HT-29 (cell line): ENCODE results near the gene PGRMC1. TPM values are rescaled to one million over a fixed set of nuclear protein-coding genes. Genes with fewer than 3 reads are reported as not detected.

ENCODE experiments used
- total RNA-seq: library from RNA; depleted of rRNA; stranded (reverse); fragments of >200 nt; shearing (Covaris generic); gene quantifications from 2 replicates; pipeline ENCODE4 v1.2.3, GENCODE V29; 2014; rRNA removed

The PGRMC1 gene
- total RNA-seq, 1 experiment from 2014 or later: 169 TPM

Other genes starting within 250 kb of the PGRMC1 start
- gene CT47C1, start 163.3 kb upstream of the PGRMC1 start, total RNA-seq: not detected in 2 replicates
- gene KIAA1210, start 108.5 kb upstream of the PGRMC1 start, total RNA-seq: not detected in 2 replicates
- 9.0 and 11.3 TPM in 2 replicates for gene SLC25A43, start 163.1 kb downstream of the PGRMC1 start, total RNA-seq
- gene SLC25A5, start 232.2 kb downstream of the PGRMC1 start, total RNA-seq: 437 and 452 TPM in 2 replicates